PC-9 (cell line): Measurements from ENCODE around the gene CPT1B.

Source experiments
- EZH2 ChIP-seq: fragments of 200-600 bp; sonication (generic); IDR thresholded peaks from 2 replicates; pipeline ENCODE4 v1.8.0; 2017; ENCODE audit warnings: antibody characterized with exemption, low read depth
- TF ChIP-seq, protein P1 (sequence below): fragments of 200-600 bp; sonication (generic); conservative IDR thresholded peaks from 2 replicates; pipeline ENCODE4 v1.6.1; 2017; ENCODE audit warnings: mixed run types, antibody characterized with exemption, mild to moderate bottlenecking, moderate library complexity

DNA sequence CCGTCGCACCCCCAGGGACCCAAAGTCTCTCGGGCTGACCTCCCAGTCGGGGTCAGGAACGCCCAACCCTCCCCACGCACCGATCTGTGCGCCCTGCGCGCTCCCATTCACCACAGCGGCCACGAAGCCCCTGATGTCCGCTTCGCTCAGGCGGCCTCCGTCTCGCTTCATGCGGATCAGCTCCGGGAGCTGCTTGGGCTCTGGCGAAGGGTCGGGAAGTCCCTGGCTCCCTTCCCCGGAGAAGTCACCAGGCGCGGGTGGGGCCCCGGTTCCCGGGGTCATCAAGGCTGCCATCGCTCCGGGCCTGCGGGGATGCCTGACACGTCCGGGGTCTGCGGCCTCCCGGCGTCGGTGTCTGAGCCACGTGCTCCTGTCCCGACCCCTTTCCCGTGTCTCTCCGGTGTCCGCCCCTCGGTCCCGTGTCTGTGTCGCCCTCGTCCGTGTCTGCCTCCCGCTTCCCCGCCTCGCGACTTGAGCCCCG lies 48.8 kb downstream of the CPT1B start:
- TF ChIP-seq, protein P1, sequence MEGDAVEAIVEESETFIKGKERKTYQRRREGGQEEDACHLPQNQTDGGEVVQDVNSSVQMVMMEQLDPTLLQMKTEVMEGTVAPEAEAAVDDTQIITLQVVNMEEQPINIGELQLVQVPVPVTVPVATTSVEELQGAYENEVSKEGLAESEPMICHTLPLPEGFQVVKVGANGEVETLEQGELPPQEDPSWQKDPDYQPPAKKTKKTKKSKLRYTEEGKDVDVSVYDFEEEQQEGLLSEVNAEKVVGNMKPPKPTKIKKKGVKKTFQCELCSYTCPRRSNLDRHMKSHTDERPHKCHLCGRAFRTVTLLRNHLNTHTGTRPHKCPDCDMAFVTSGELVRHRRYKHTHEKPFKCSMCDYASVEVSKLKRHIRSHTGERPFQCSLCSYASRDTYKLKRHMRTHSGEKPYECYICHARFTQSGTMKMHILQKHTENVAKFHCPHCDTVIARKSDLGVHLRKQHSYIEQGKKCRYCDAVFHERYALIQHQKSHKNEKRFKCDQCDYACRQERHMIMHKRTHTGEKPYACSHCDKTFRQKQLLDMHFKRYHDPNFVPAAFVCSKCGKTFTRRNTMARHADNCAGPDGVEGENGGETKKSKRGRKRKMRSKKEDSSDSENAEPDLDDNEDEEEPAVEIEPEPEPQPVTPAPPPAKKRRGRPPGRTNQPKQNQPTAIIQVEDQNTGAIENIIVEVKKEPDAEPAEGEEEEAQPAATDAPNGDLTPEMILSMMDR: no peak
- TF ChIP-seq EZH2: no peak
